Measurements from ENCODE around the gene CPXM1. TPM values are rescaled to one million over a fixed set of nuclear protein-coding genes. Genes with fewer than 3 reads are reported as not detected.

Gene CPXM1
- total RNA-seq, 2 experiments from 2014 or later, result 1.6 to 1.7 TPM

DNA sequence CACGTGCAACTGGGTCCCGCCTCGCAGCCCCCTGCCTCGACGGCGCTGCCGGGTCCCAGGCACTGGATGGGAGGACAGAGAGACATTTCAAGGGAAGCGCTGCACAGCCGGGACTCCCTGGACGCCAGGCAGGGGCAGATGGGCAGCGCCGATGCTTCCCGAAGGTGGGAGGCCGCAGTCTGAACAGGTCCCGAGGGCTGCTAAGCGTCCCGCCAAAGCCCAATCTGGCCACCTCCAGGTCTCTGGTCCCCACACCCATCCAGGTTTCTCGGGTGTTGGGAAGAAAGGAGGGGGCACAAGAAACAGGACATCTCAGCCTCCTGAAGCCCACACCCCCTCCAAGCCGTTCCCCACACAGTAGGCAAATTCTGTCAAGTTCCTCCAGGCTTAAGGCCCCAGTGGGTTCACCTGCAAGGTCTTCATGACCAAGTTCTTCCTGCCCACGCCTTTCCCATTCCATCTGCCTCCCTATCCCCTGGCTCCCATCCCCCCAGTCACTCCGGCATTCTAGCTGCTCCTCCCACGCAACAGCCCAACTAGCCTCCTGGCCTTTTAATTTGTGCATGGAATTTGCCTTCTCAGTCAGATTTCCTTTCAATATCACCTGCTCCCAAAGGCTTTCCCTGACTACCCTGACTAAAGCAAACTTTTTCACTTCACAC, 5.4 kb upstream of the CPXM1 start:
- POLR2A ChIA-PET, result no interaction called here
- CTCF ChIA-PET, result no interaction called here

DNA sequence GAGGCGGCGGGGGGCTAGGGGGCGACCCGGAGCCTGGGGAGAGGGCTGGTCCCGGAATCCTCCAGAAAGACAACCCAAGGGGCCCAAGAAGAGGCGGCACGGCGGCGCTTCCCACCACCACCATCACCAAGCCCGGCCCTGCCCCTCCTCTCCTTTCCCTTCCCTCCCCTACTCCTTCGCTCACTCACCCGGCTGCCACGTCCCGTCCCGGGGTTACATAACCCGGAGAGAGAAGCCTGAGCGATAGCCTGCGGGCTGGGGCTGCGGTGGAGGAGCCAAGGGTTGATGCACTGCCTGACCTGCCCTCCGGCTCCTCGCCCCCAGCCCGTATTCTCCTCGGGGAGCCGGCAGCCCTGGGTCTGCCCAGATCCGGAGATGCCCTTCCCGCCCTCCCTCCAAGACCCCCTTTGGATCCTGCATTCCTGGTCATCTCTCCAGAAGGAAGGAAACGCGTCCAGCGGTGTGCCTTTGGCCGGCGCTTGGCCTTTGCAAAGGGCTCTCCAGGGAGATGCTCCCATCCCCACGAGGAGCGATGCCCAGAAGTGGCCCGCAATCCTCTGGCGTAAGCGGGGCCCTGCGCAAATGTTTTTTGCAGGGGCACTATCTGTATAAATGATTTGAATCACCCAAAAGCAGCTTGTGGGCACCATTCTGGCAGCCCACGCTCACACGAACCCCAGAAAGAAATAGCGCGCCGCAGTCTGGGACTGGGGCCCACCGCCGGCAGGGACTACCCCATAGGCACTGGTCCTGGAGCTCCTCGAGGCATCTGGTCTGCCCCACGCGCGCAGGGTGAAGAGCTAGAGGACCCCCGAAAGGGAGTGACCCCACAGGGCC, 4.6 kb upstream of the CPXM1 start:
- POLR2A ChIA-PET, result no interaction called here
- CTCF ChIA-PET, result no interaction called here

GRCh38 chr20:2804041-2804828, 3.8 kb upstream of the CPXM1 start:
- POLR2A ChIA-PET, result no interaction called here
- CTCF ChIA-PET, result no interaction called here

DNA sequence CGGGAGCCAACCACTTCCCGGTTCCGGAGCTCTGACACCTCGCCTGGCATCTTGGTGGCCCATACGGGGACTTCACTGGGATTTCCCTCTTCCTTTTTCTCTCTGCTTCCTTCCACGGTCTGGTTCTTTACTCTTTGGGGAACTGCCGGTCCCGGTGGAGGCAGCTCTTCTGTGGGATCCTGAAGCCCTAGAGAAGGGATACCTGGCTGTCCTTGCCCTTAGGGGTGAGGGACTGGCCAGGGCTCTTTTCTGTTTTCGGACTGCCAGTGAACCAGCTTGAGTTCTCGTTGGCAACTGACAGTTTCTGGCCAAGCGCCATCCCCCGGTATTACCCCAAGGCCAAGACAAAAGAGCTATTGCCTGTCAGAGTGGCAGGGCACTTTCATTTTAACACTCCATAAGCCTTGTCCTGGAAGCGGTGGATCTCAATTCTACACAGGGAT, 880 bp upstream of the CPXM1 start:
- CTCF ChIA-PET, result interaction anchor here (0.5 to 0.8 kb wide), 3 partner anchors 39 to 229 kb away, joined by 3 to 4 read pairs (median 3); partner anchors contain the start of genes PCED1A and VPS16
- POLR2A ChIA-PET, result no interaction called here

DNA sequence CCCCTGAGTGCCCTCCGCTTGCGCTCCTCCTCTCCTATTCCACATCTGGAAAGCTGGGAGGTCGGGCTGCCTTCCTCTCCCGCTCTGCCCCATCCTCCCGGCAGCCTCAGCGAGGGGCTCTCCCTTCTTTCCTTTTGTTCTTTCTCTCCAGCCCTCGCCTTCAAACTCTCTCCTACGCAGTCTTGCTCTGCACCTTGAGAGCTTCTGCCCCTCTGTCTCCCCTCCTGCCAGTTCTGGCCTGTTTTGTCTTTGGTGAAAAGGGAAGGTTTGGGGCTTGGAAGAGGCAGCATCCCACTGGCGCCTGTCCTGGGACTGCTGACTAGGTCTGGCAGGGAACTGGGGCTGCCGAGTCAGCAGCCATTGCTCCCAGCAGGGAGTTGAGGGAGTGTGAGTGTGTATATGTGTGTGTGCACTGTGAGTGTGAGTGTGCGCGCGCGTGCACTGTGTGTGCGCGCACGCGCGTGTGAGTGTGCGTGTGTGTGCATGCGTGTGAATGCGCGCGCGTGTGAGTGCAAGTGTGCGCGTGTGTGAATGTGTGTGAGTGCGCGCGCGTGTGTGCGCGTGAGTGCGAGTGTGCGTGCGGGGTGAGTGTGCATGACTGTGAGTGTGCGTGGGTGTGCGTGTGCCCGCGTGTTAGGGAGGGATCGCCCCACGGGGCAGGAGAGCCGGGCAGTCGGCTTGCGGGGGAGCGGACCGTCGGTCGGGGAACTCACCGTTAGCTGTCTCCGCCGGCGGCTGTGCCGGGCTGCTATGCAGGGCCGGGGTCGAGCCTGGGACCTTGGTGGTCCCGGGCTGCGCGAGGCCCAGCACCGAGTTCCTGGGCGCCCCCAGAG, 523 bp downstream of the CPXM1 start:
- ChIA-PET POLR2A (no interaction called here), CTCF (interaction anchor here (0.6 to 1.0 kb wide), 3 partner anchors 26 to 64 kb away, joined by 4 to 5 read pairs (median 5); no protein-coding TSS in a partner anchor)

DNA sequence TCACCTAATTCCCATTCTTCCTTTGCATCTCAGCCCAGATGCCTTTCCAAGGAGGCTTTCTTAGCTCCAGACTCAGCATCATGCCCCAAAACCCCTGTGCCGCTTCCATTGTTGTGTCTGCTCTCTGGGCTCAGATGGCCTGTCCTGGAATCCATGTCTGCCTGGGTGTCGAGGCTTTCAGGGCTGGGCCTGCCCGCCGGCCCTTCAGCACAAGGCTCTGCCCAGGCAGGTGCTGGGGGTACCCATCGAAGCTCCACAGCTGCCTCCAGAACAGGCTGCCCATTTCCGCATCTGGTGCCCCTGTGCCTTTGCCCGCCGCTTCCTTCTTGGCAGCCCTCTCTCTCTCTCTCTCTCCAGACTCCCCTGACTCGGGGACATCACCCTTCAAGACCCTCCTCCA, 1.2 kb downstream of the CPXM1 start:
- ChIA-PET CTCF (interaction anchor here (1.0 kb wide), 1 partner anchor 52 kb away, joined by 4 read pairs; no protein-coding TSS in a partner anchor), POLR2A (no interaction called here)

- ChIA-PET POLR2A (no interaction called here), CTCF (no interaction called here)
Observed at GRCh38 chr20:2798814-2799213, 1.6 kb downstream of the CPXM1 start.

- POLR2A ChIA-PET, result interaction anchor here (0.5 kb wide), 1 partner anchor 25 kb away, joined by 6 read pairs; no protein-coding TSS in a partner anchor
- CTCF ChIA-PET, result no interaction called here
Observed at GRCh38 chr20:2798095-2798805, 2.2 kb downstream of the CPXM1 start.

GRCh38 chr20:2797136-2797983, 3.1 kb downstream of the CPXM1 start:
- POLR2A ChIA-PET, result interaction anchor here (0.5 kb wide), 1 partner anchor 24 kb away, joined by 6 read pairs; no protein-coding TSS in a partner anchor
- CTCF ChIA-PET, result no interaction called here

- ChIA-PET CTCF (no interaction called here), POLR2A (no interaction called here)
Observed at GRCh38 chr20:2796011-2796660, 4.3 kb downstream of the CPXM1 start.

DNA sequence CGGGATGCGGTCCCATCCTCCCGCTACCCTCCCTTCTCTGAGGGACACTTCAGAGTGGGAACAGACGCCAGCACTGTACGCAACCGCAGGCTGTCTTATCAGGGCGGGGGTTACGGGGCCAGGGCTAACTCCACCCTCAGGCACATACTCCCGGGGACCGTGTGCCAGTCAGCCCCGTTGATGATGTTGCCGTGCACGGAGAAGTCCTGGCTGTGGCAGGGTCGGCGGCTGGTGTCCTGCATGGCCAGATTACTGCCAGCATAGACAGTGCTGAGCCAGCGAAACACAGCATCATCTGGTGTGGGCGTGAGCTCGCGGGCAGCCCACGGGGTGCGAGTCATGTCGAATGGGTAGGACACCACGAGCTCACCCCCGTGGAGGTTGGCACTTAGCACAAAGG, 5.0 kb downstream of the CPXM1 start:
- CTCF ChIA-PET, result no interaction called here
- POLR2A ChIA-PET, result no interaction called here

GRCh38 chr20:2794866-2795447, 5.5 kb downstream of the CPXM1 start:
- ChIA-PET POLR2A (no interaction called here), CTCF (no interaction called here)

DNA sequence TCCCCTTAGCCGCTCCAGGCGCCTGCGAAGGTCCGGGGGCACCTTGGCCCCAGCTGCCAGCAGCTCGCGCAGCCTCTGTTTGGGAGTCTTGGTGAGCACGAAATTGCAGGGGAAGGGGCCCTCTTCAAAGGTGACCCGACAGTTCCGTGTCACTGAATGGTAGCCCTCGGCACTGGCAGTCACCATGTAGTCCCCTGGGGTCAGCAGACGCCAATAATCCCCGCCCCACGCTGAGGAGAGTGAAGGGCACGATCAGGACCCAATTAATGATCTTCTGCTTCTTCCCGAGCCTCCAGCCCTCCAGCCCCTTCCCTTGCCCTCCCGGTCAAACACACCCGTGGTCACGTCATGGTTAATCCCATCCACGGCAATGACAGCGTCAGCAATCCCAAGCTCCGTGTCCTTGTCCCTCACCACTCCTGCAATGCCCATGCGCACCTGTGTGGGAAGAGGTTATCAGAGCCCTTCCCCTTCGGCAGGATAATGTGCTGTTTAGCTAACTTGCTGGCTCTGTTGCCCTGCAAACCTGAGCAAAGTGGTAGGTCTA, 6.2 kb downstream of the CPXM1 start:
- POLR2A ChIA-PET, result no interaction called here
- CTCF ChIA-PET, result interaction anchor here (0.9 kb wide), 1 partner anchor 39 kb away, joined by 4 read pairs; no protein-coding TSS in a partner anchor

- CTCF ChIA-PET, result interaction anchor here (0.9 to 1.2 kb wide), 2 partner anchors 34 to 38 kb away, joined by 3 to 4 read pairs; no protein-coding TSS in a partner anchor
- POLR2A ChIA-PET, result no interaction called here
Observed at GRCh38 chr20:2793471-2793870, 7.0 kb downstream of the CPXM1 start.

GRCh38 chr20:2783908-2784566, 16.4 kb downstream of the CPXM1 start:
- CTCF ChIA-PET, result interaction anchor here (0.7 kb wide), 1 partner anchor 168 kb away, joined by 3 read pairs; no protein-coding TSS in a partner anchor
- POLR2A ChIA-PET, result interaction anchor here (0.7 kb wide), 1 partner anchor 135 kb away, joined by 3 read pairs; no protein-coding TSS in a partner anchor

- CTCF ChIA-PET, result interaction anchor here (1.1 kb wide), 1 partner anchor 40 kb away, joined by 3 read pairs; no protein-coding TSS in a partner anchor
- POLR2A ChIA-PET, result no interaction called here
Observed at GRCh38 chr20:2780948-2781347, 19.5 kb downstream of the CPXM1 start.
